Activated naive CD4-positive, alpha-beta T cell treated with anti-CD3 and anti-CD28 coated beads, Interleukin-2, amount 50 U/mL, for 24 hours (primary cell): ENCODE data around the gene SAA1.

ENCODE experiments used
- H3K27ac Mint-ChIP-seq: one replicate; pipeline ENCODE4 v1.8.0; 2021; ENCODE audit warnings: mild to moderate bottlenecking, mixed read lengths
- H3K27me3 Mint-ChIP-seq: one replicate; pipeline ENCODE4 v1.8.0; 2021; ENCODE audit warnings: mixed read lengths
- H3K36me3 Mint-ChIP-seq: one replicate; pipeline ENCODE4 v1.8.0; 2021; ENCODE audit warnings: mixed read lengths
- H3K4me1 Mint-ChIP-seq: one replicate; pipeline ENCODE4 v1.8.0; 2021; ENCODE audit warnings: mixed read lengths
- H3K4me3 Mint-ChIP-seq: one replicate; pipeline ENCODE4 v1.8.0; 2021; ENCODE audit warnings: mild to moderate bottlenecking, mixed read lengths
- H3K9me3 Mint-ChIP-seq: one replicate; pipeline ENCODE4 v1.8.0; 2021; ENCODE audit warnings: mixed read lengths

The SAA1 gene

GRCh38 chr11:18280438-18281045 lies 14.5 kb downstream of the SAA1 start:
- peak overlapping the region; percentile 41 for H3K27ac Mint-ChIP-seq
- peaks cover 21% of the 10 kb centered on the region for H3K36me3 Mint-ChIP-seq
- H3K4me1 Mint-ChIP-seq = peaks cover 7% of the 10 kb centered on the region
- no peak overlapping the region for H3K4me3 Mint-ChIP-seq
- no peaks in the 10 kb centered on the region for H3K27me3 Mint-ChIP-seq
- H3K9me3 Mint-ChIP-seq = no peaks in the 10 kb centered on the region

- no peaks in the 10 kb centered on the region for H3K27me3 Mint-ChIP-seq
These were observed 16.6 kb downstream of the SAA1 start for GRCh38 chr11:18282626-18283025.

GRCh38 chr11:18285841-18286240 lies 19.8 kb downstream of the SAA1 start:
- no peaks in the 10 kb centered on the region for H3K9me3 Mint-ChIP-seq
- H3K4me3 Mint-ChIP-seq = no peak overlapping the region
- peaks cover 27% of the 10 kb centered on the region for H3K36me3 Mint-ChIP-seq
- no peaks in the 10 kb centered on the region for H3K4me1 Mint-ChIP-seq
- no peaks in the 10 kb centered on the region for H3K27me3 Mint-ChIP-seq
- H3K27ac Mint-ChIP-seq = no peak overlapping the region

More at GRCh38 chr11:18282626-18283025, 16.6 kb downstream of the SAA1 start:
- Mint-ChIP-seq H3K36me3 (peaks cover 27% of the 10 kb centered on the region), H3K9me3 (no peaks in the 10 kb centered on the region), H3K27ac (no peak overlapping the region), H3K4me1 (peaks cover 7% of the 10 kb centered on the region), H3K4me3 (no peak overlapping the region)

- Mint-ChIP-seq H3K36me3 (peaks cover 30% of the 10 kb centered on the region), H3K4me3 (no peak overlapping the region), H3K4me1 (no peaks in the 10 kb centered on the region), H3K27me3 (no peaks in the 10 kb centered on the region), H3K9me3 (no peaks in the 10 kb centered on the region), H3K27ac (no peak overlapping the region)
These were observed 22.8 kb downstream of the SAA1 start for GRCh38 chr11:18288911-18289310.

- Mint-ChIP-seq H3K36me3 (peaks cover 36% of the 10 kb centered on the region), H3K4me1 (no peaks in the 10 kb centered on the region), H3K27ac (no peak overlapping the region), H3K4me3 (no peak overlapping the region), H3K27me3 (no peaks in the 10 kb centered on the region), H3K9me3 (no peaks in the 10 kb centered on the region)
These were observed 28.8 kb downstream of the SAA1 start for GRCh38 chr11:18294862-18295261.

- H3K4me3 Mint-ChIP-seq = no peak overlapping the region
- no peaks in the 10 kb centered on the region for H3K4me1 Mint-ChIP-seq
- H3K36me3 Mint-ChIP-seq = peaks cover 34% of the 10 kb centered on the region
These were observed 29.3 kb downstream of the SAA1 start for GRCh38 chr11:18295316-18295715.

GRCh38 chr11:18299721-18300120 lies 33.7 kb downstream of the SAA1 start:
- Mint-ChIP-seq H3K4me1 (no peaks in the 10 kb centered on the region), H3K27me3 (no peaks in the 10 kb centered on the region), H3K27ac (no peak overlapping the region), H3K4me3 (no peak overlapping the region), H3K9me3 (no peaks in the 10 kb centered on the region), H3K36me3 (peaks cover 31% of the 10 kb centered on the region)

More at GRCh38 chr11:18295316-18295715, 29.3 kb downstream of the SAA1 start:
- Mint-ChIP-seq H3K27ac (no peak overlapping the region), H3K9me3 (no peaks in the 10 kb centered on the region), H3K27me3 (no peaks in the 10 kb centered on the region)

- Mint-ChIP-seq H3K4me3 (no peak overlapping the region), H3K9me3 (no peaks in the 10 kb centered on the region), H3K27me3 (no peaks in the 10 kb centered on the region), H3K27ac (no peak overlapping the region), H3K4me1 (no peaks in the 10 kb centered on the region), H3K36me3 (peaks cover 23% of the 10 kb centered on the region)
These were observed 38.7 kb downstream of the SAA1 start for GRCh38 chr11:18304745-18305144.

- H3K36me3 Mint-ChIP-seq = peaks cover 14% of the 10 kb centered on the region
- no peaks in the 10 kb centered on the region for H3K27me3 Mint-ChIP-seq
- no peak overlapping the region for H3K27ac Mint-ChIP-seq
- no peaks in the 10 kb centered on the region for H3K9me3 Mint-ChIP-seq
- no peak overlapping the region for H3K4me3 Mint-ChIP-seq
- H3K4me1 Mint-ChIP-seq = no peaks in the 10 kb centered on the region
These were observed 41.5 kb downstream of the SAA1 start for GRCh38 chr11:18307461-18308139.

- peaks cover 14% of the 10 kb centered on the region for H3K36me3 Mint-ChIP-seq
- H3K27ac Mint-ChIP-seq = no peak overlapping the region
- no peak overlapping the region for H3K4me3 Mint-ChIP-seq
These were observed 42.2 kb downstream of the SAA1 start for GRCh38 chr11:18308242-18308641.

GRCh38 chr11:18309691-18310090 lies 43.6 kb downstream of the SAA1 start:
- peaks cover under 1% of the 10 kb centered on the region for H3K4me1 Mint-ChIP-seq
- no peak overlapping the region for H3K4me3 Mint-ChIP-seq
- no peak overlapping the region for H3K27ac Mint-ChIP-seq
- no peaks in the 10 kb centered on the region for H3K9me3 Mint-ChIP-seq
- H3K36me3 Mint-ChIP-seq = peaks cover 12% of the 10 kb centered on the region
- H3K27me3 Mint-ChIP-seq = no peaks in the 10 kb centered on the region

More at GRCh38 chr11:18308242-18308641, 42.2 kb downstream of the SAA1 start:
- Mint-ChIP-seq H3K4me1 (no peaks in the 10 kb centered on the region), H3K27me3 (no peaks in the 10 kb centered on the region), H3K9me3 (no peaks in the 10 kb centered on the region)

GRCh38 chr11:18310800-18311340 lies 44.8 kb downstream of the SAA1 start:
- no peak overlapping the region for H3K4me3 Mint-ChIP-seq
- H3K27ac Mint-ChIP-seq = no peak overlapping the region
- no peaks in the 10 kb centered on the region for H3K27me3 Mint-ChIP-seq
- H3K36me3 Mint-ChIP-seq = peaks cover 10% of the 10 kb centered on the region
- no peaks in the 10 kb centered on the region for H3K9me3 Mint-ChIP-seq
- peaks cover 5% of the 10 kb centered on the region for H3K4me1 Mint-ChIP-seq

- Mint-ChIP-seq H3K27me3 (no peaks in the 10 kb centered on the region), H3K9me3 (no peaks in the 10 kb centered on the region), H3K4me1 (peaks cover 5% of the 10 kb centered on the region), H3K4me3 (no peak overlapping the region), H3K27ac (no peak overlapping the region), H3K36me3 (peaks cover 6% of the 10 kb centered on the region)
These were observed 45.9 kb downstream of the SAA1 start for GRCh38 chr11:18312012-18312411.

- H3K4me1 Mint-ChIP-seq = peaks cover 5% of the 10 kb centered on the region
- H3K4me3 Mint-ChIP-seq = no peak overlapping the region
- no peak overlapping the region for H3K27ac Mint-ChIP-seq
- H3K36me3 Mint-ChIP-seq = peaks cover 6% of the 10 kb centered on the region
- H3K27me3 Mint-ChIP-seq = no peaks in the 10 kb centered on the region
- H3K9me3 Mint-ChIP-seq = no peaks in the 10 kb centered on the region
These were observed 46.8 kb downstream of the SAA1 start for GRCh38 chr11:18312663-18313420.

GRCh38 chr11:18313965-18314763 lies 48.1 kb downstream of the SAA1 start:
- H3K4me3 Mint-ChIP-seq = no peak overlapping the region
- H3K27ac Mint-ChIP-seq = no peak overlapping the region
- peaks cover 16% of the 10 kb centered on the region for H3K4me1 Mint-ChIP-seq
- H3K27me3 Mint-ChIP-seq = no peaks in the 10 kb centered on the region
- H3K36me3 Mint-ChIP-seq = peaks cover 4% of the 10 kb centered on the region
- H3K9me3 Mint-ChIP-seq = no peaks in the 10 kb centered on the region
